ENCODE results near the gene FAM193B.

The FAM193B gene

GRCh38 chr5:177508837-177509236 is 45.5 kb downstream of the FAM193B start:
- TF ChIP-seq GATA2 (IDR thresholded peaks at IDR 0.05; ENCODE audit: low read depth, low read length) (no peak), GATA3 (IDR thresholded peaks at IDR 0.05; ENCODE audit: low read depth, low read length) (no peak)

- TF ChIP-seq GATA3 (IDR thresholded peaks at IDR 0.05; ENCODE audit: low read depth, low read length): no peak
- no peak for TF ChIP-seq GATA2 (IDR thresholded peaks at IDR 0.05; ENCODE audit: low read depth, low read length)
Measured at GRCh38 chr5:177508221-177508611, 46.1 kb downstream of the FAM193B start.

GRCh38 chr5:177507596-177508220 is 46.7 kb downstream of the FAM193B start:
- TF ChIP-seq GATA2 (IDR thresholded peaks at IDR 0.05; ENCODE audit: low read depth, low read length): no peak

GRCh38 chr5:177507165-177507564 is 47.2 kb downstream of the FAM193B start:
- TF ChIP-seq GATA3 (IDR thresholded peaks at IDR 0.05; ENCODE audit: low read depth, low read length) (no peak), GATA2 (IDR thresholded peaks at IDR 0.05; ENCODE audit: low read depth, low read length) (no peak)

GRCh38 chr5:177505075-177505474 is 49.3 kb downstream of the FAM193B start:
- TF ChIP-seq GATA3 (IDR thresholded peaks at IDR 0.05; ENCODE audit: low read depth, low read length): no peak

- no peak for TF ChIP-seq GATA2 (IDR thresholded peaks at IDR 0.05; ENCODE audit: low read depth, low read length)
Measured at GRCh38 chr5:177504086-177505056, 50.0 kb downstream of the FAM193B start.

- no peak for TF ChIP-seq GATA2 (IDR thresholded peaks at IDR 0.05; ENCODE audit: low read depth, low read length)
- TF ChIP-seq GATA3 (IDR thresholded peaks at IDR 0.05; ENCODE audit: low read depth, low read length): no peak
Measured at GRCh38 chr5:177503351-177504085, 50.8 kb downstream of the FAM193B start.

- TF ChIP-seq GATA3 (IDR thresholded peaks at IDR 0.05; ENCODE audit: low read depth, low read length): no peak
- no peak for TF ChIP-seq GATA2 (IDR thresholded peaks at IDR 0.05; ENCODE audit: low read depth, low read length)
Measured at GRCh38 chr5:177502886-177503285, 51.5 kb downstream of the FAM193B start.

GRCh38 chr5:177501874-177502678 is 52.3 kb downstream of the FAM193B start:
- TF ChIP-seq GATA3 (IDR thresholded peaks at IDR 0.05; ENCODE audit: low read depth, low read length) (no peak), GATA2 (IDR thresholded peaks at IDR 0.05; ENCODE audit: low read depth, low read length) (no peak)

DNA sequence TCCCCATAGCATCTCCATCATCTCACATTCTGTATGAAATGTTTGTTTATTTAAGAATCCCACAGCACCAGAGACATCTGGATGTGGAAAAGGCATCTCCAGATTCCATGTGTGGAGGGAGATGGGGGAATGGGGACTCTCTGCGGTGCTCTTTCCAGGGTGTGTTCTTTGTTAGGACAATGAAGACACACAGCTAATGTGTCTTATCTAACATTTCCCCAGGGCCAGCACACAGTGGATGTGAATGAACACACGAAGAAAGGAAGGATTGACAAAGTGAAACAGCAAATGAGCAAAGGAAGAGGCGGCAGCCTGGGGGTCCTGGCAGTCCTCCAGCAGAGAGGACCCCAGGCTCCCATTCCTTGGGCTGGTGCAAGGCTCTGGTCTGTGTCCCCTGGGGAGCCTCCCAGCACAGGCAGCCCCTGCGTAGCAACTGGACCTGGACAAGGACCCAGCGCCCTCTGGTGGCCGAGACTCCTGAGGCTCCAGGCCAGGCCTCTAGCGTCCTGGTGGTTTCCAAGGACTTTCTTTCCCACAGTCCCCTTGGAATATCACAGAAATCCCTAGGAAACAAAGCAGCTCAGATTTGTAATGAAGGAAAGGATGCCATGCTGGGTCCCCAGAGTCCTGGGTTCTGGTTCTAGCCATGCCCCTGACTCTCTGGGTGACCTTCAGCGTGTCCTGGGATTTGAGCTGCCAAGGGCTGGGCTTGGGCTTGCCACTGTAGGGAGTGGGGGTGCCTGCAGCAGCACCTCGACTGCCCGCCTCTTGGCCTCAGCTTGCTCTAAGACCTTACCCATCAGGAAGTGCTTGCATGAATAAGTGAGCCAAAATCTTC is 53.5 kb downstream of the FAM193B start:
- TF ChIP-seq GATA2 (IDR thresholded peaks at IDR 0.05; ENCODE audit: low read depth, low read length) (peak; percentile 13; the same call in 1 of the 2 replicates), GATA3 (IDR thresholded peaks at IDR 0.05; ENCODE audit: low read depth, low read length) (no peak)

DNA sequence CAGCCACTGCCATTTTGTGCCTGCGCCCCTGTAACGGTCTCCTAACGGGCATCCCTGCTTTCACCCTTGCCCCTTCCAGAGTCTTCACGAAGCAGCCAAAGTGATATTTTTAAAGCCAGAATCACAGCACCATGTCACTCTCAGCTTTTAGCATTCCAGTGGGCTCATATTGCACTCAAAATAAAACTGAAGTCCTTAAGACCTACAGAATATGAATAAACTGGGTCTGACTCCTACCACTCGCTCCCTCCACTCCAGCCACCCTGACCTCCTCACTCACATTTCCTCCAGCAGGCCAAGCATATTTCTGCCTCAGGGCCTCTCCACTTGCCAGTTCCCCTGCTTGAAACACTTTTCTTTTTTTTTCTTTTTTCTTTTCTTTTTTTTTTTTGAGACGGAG is 54.5 kb downstream of the FAM193B start:
- TF ChIP-seq GATA2 (IDR thresholded peaks at IDR 0.05; ENCODE audit: low read depth, low read length) (no peak), GATA3 (IDR thresholded peaks at IDR 0.05; ENCODE audit: low read depth, low read length) (no peak)

DNA sequence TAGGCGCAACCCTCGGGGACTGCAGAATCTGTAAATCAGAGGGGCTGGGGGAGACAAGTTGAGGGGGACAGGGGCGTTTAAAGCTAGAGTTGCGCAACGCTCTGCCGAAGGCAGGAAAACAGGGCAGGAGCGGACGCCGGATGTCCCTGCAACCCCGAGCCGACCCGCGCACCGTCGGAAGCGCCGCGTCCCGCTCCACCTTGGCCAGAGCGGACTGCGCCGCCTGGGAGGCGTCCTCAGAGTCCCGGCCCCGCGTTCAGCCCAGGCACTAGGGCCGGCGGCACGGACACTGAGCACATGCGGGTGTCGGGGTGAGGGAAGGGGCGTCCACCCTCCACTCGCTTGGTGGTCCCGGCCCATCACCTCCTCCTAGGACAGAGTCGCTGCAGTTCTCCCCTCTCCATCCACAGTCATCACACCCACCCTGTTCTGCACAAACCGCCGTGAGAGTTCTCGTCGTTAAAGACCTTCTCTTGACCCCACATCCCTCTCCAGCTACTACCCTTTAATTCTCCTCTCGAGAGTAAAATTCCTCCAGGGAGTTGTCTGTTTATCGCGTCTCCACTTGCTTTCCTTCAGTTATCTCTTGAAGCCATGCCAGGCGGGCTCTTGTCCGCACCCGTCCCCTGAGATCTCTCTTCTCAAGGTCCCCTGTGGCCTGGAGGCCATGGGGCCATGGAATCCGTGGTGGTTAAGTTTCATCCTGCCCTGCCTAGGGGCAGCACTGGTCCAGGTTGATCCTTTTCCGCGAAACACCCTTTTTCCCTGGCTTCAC is 56.2 kb downstream of the FAM193B start:
- TF ChIP-seq GATA2 (IDR thresholded peaks at IDR 0.05; ENCODE audit: low read depth, low read length) (no peak), GATA3 (IDR thresholded peaks at IDR 0.05; ENCODE audit: low read depth, low read length) (no peak)
